H1 (cell line): Measurements from ENCODE around the gene RYR3. TPM values are rescaled to one million over a fixed set of nuclear protein-coding genes. Genes with fewer than 3 reads are reported as not detected.
"Not testable (repeated sequence)": the region's sequence is repeated elsewhere in the genome, so short reads cannot be mapped to it uniquely, and the experiment has no call there.

Experiments used
- CTCF ChIA-PET: fragments of 300-600 bp; sonication (Branson Sonifier 250); formaldehyde crosslinking; loops from one replicate; lab custom pipeline; 2021; ENCODE audit not compliant: partially characterized antibody; lab: Charles Lee
- POLR2A ChIA-PET: fragments of 300-600 bp; sonication (Branson Sonifier 250); formaldehyde crosslinking; loops from one replicate; lab custom pipeline; 2021; ENCODE audit warnings: inconsistent platforms; ENCODE audit not compliant: partially characterized antibody; lab: Charles Lee
- DNase-seq, 2 experiments: peaks; one replicate each; pipeline versions ENCODE4 v3.0.0 to v3.0.0-alpha.2; 2010 to 2022; ENCODE audit warnings: low spot score in 2 of 2, low read depth in 1 of 2, mixed read lengths in 1 of 2
- FAIRE-seq: peaks from 2 replicates; lab custom pipeline; 2011; peaks lifted over from hg19 to GRCh38; lab: Jason Lieb, UNC
- H2AFZ ChIP-seq: 2 replicates; pipeline ENCODE4 v1.8.1; 2012; ENCODE audit warnings: low read length, inconsistent platforms
- H2AK5ac ChIP-seq: 2 replicates; pipeline ENCODE4 v1.6.1; 2013; ENCODE audit warnings: low read depth, low read length
- H2BK120ac ChIP-seq: replicated peaks from 2 replicates; pipeline ENCODE3; 2013; ENCODE audit warnings: low read depth, low read length, inconsistent platforms
- H2BK12ac ChIP-seq: 2 replicates; pipeline ENCODE4 v1.6.1; 2013; ENCODE audit warnings: low read depth, low read length
- H2BK15ac ChIP-seq: 2 replicates; pipeline ENCODE4 v1.6.1; 2013; ENCODE audit warnings: low read length
- H2BK20ac ChIP-seq: 2 replicates; pipeline ENCODE4 v1.6.1; 2013; ENCODE audit warnings: low read length
- H2BK5ac ChIP-seq: 2 replicates; pipeline ENCODE4 v1.6.1; 2013; ENCODE audit warnings: low read depth, low read length
- H3K14ac ChIP-seq: 2 replicates; pipeline ENCODE4 v1.6.1; 2013; ENCODE audit warnings: inconsistent platforms; ENCODE audit not compliant: insufficient read length
- H3K18ac ChIP-seq: 2 replicates; pipeline ENCODE4 v1.6.1; 2013; ENCODE audit warnings: low read length; ENCODE audit errors: extremely low read depth
- H3K23ac ChIP-seq: 2 replicates; pipeline ENCODE4 v1.6.1; 2013; ENCODE audit warnings: inconsistent platforms; ENCODE audit not compliant: insufficient read length
- H3K23me2 ChIP-seq: 2 replicates; pipeline ENCODE4 v1.6.1; 2013; ENCODE audit warnings: low read depth, low read length
- H3K27ac ChIP-seq: 2 replicates; pipeline ENCODE4 v1.6.1; 2011; ENCODE audit warnings: low read depth, low read length, inconsistent platforms
- H3K27me3 ChIP-seq, 4 experiments: replicated peaks in 1 of 4; 1 replicate in 1 of 4; 2 replicates in 3 of 4; pipeline versions ENCODE4 v1.6.1 to v1.8.1; 2011 to 2013; ENCODE audit warnings: low read length in 3 of 4, mild to moderate bottlenecking in 3 of 4, inconsistent platforms in 2 of 4, mixed read lengths in 2 of 4, moderate library complexity in 1 of 4; ENCODE audit not compliant: control insufficient read depth in 3 of 4, insufficient read depth in 3 of 4; ENCODE audit errors: extremely low read depth in 1 of 4
- H3K36me3 ChIP-seq, 4 experiments: 2 replicates each; pipeline versions ENCODE4 v1.6.1 to v1.8.1; 2011 to 2013; ENCODE audit warnings: mild to moderate bottlenecking in 4 of 4, low read length in 3 of 4, moderate library complexity in 2 of 4, control low read depth in 1 of 4, inconsistent platforms in 1 of 4; ENCODE audit not compliant: insufficient read depth in 4 of 4, control insufficient read depth in 2 of 4
- H3K4ac ChIP-seq: replicated peaks from 2 replicates; pipeline ENCODE3; 2013; ENCODE audit warnings: low read length, low read depth, mixed read lengths, inconsistent platforms; ENCODE audit not compliant: insufficient read length
- H3K4me1 ChIP-seq, 4 experiments: replicated peaks in 1 of 4; 1 replicate in 1 of 4; 2 replicates in 3 of 4; pipeline versions ENCODE4 v1.6.1 to v1.8.1; 2011 to 2013; ENCODE audit warnings: low read length in 3 of 4, inconsistent platforms in 2 of 4, mixed read lengths in 1 of 4; ENCODE audit not compliant: insufficient read depth in 4 of 4, control insufficient read depth in 3 of 4
- H3K4me2 ChIP-seq, 2 experiments: 2 replicates each; pipeline versions ENCODE4 v1.6.1 to v1.8.1; 2011 to 2013; ENCODE audit warnings: low read depth in 2 of 2, low read length in 2 of 2, control low read depth in 1 of 2, inconsistent platforms in 1 of 2, mild to moderate bottlenecking in 1 of 2; ENCODE audit not compliant: insufficient read depth in 1 of 2
- H3K4me3 ChIP-seq, 4 experiments: fragments of 200-600, 300-600 bp in 1 of 4; sonication (generic), shearing (Covaris generic), sonication (Bioruptor Twin) in 1 of 4; 2 replicates each; pipeline versions ENCODE4 v1.5.1 to v1.8.1; 2011 to 2016; ENCODE audit warnings: low read length in 4 of 4, low read depth in 3 of 4, control low read depth in 2 of 4, inconsistent platforms in 2 of 4, mild to moderate bottlenecking in 2 of 4, mixed read lengths in 1 of 4, moderate library complexity in 1 of 4; ENCODE audit not compliant: insufficient read depth in 2 of 4; ENCODE audit errors: extremely low read depth in 1 of 4
- H3K56ac ChIP-seq: replicated peaks from 2 replicates; pipeline ENCODE3; 2013; ENCODE audit warnings: low read depth, mild to moderate bottlenecking, mixed read lengths, low read length, inconsistent platforms; ENCODE audit not compliant: insufficient read length
- H3K79me1 ChIP-seq: 2 replicates; pipeline ENCODE4 v1.6.1; 2013; ENCODE audit warnings: low read depth, low read length, control low read depth
- H3K79me2 ChIP-seq, 2 experiments: 2 replicates each; pipeline versions ENCODE4 v1.6.1 to v1.8.1; 2012 to 2013; ENCODE audit warnings: low read length in 2 of 2, mild to moderate bottlenecking in 2 of 2, inconsistent platforms in 1 of 2; ENCODE audit not compliant: insufficient read depth in 2 of 2, control insufficient read depth in 1 of 2
- H3K9ac ChIP-seq, 4 experiments: replicated peaks in 1 of 4; 1 replicate in 1 of 4; 2 replicates in 3 of 4; pipeline versions ENCODE4 v1.6.1 to v1.8.1; 2011 to 2013; ENCODE audit warnings: low read depth in 3 of 4, low read length in 3 of 4, control low read depth in 2 of 4, mild to moderate bottlenecking in 2 of 4, moderate library complexity in 2 of 4, inconsistent platforms in 1 of 4; ENCODE audit errors: extremely low read depth in 1 of 4
- H3K9me3 ChIP-seq, 2 experiments: 2 replicates each; pipeline versions ENCODE4 v1.6.1 to v1.8.1; 2012 to 2013; ENCODE audit warnings: mild to moderate bottlenecking in 2 of 2, moderate library complexity in 2 of 2, control low read depth in 1 of 2, inconsistent platforms in 1 of 2, low read depth in 1 of 2, low read length in 1 of 2, mixed read lengths in 1 of 2; ENCODE audit not compliant: insufficient read depth in 2 of 2
- H4K20me1 ChIP-seq, 2 experiments: replicated peaks in 1 of 2; 2 replicates each; pipeline versions ENCODE3 to v1.8.1; 2011 to 2013; ENCODE audit warnings: inconsistent platforms in 2 of 2, low read length in 2 of 2, mild to moderate bottlenecking in 1 of 2; ENCODE audit not compliant: insufficient read depth in 2 of 2, control insufficient read depth in 1 of 2
- H4K5ac ChIP-seq: 2 replicates; pipeline ENCODE4 v1.6.1; 2013; ENCODE audit warnings: low read length, low read depth, mixed read lengths, inconsistent platforms; ENCODE audit not compliant: insufficient read length
- H4K8ac ChIP-seq: 2 replicates; pipeline ENCODE4 v1.8.0; 2013; ENCODE audit warnings: mild to moderate bottlenecking, moderate library complexity, low read length, inconsistent platforms; ENCODE audit not compliant: insufficient read depth; ENCODE audit errors: extremely low read depth
- H4K91ac ChIP-seq: replicated peaks from 2 replicates; pipeline ENCODE3; 2013; ENCODE audit warnings: low read length, mixed read lengths, inconsistent platforms; ENCODE audit not compliant: insufficient read length
- EP300 ChIP-seq, 2 experiments: IDR thresholded peaks; 1 replicate in 1 of 2; 2 replicates in 1 of 2; pipeline ENCODE4 v1.6.1; 2011 to 2012; ENCODE audit warnings: low read depth in 2 of 2, low read length in 2 of 2, mild to moderate bottlenecking in 2 of 2, borderline replicate concordance in 1 of 2, inconsistent platforms in 1 of 2, moderate library complexity in 1 of 2
- MAFK ChIP-seq: IDR thresholded peaks from 2 replicates; pipeline ENCODE4 v1.6.1; 2012; ENCODE audit warnings: low read depth, mild to moderate bottlenecking, improper control_type of control experiment, low read length
- WGBS, 2 experiments: shearing (Covaris generic) in 1 of 2; methylation state at CpG; one replicate each; pipeline versions ENCODE4 v1.1.6 to v1.1.7; 2013 to 2015; ENCODE audit warnings: low lambda C conversion rate in 2 of 2, mixed read lengths in 2 of 2, inconsistent platforms in 1 of 2, low coverage in 1 of 2, missing lambda C conversion rate in 1 of 2; ENCODE audit not compliant: insufficient replicate concordance in 2 of 2, insufficient coverage in 1 of 2, insufficient read length in 1 of 2; ENCODE audit errors: extremely low coverage in 1 of 2, missing lambda C conversion rate in 1 of 2; 5-methylcytosine and 5-hydroxymethylcytosine counted together
- polyA plus RNA-seq, 7 experiments: library from polyadenylated mRNA; depleted of rRNA in 3 of 7; stranded (reverse) in 5 of 7; unstranded in 2 of 7; fragments of >200 nt in 5 of 7; fragments of 200-250 nt in 2 of 7; gene quantifications; 1 replicate in 5 of 7; 2 replicates in 1 of 7; 4 replicates in 1 of 7; pipeline versions ENCODE4 v1.2.1 to v1.2.3, GENCODE V29; 2011 to 2013; ENCODE audit warnings: missing spikeins in 2 of 7, mixed read lengths in 2 of 7
- total RNA-seq: library from RNA; stranded (reverse); fragmentation: NEBNext Ultra II Directional; extraction: Animal tissue kit (Norgen Biotek cat#: 25700); gene quantifications from 2 replicates; pipeline ENCODE4 v1.2.1, GENCODE V29; 2021

RYR3 gene
- total and polyA plus RNA-seq, 2 of the 8 experiments (the other 6 are each of a cell fraction or from before 2014, with no cell fraction given): 0.33 to 3.4 TPM

- H2BK5ac ChIP-seq: no peak overlapping the region
- no peak for FAIRE-seq
- POLR2A ChIA-PET: no interaction called here
These were observed 258.3 kb downstream of the RYR3 start for GRCh38 chr15:33569036-33569435.

GRCh38 chr15:33577911-33578310 lies 267.1 kb downstream of the RYR3 start:
- H3K23ac ChIP-seq, H4K5ac ChIP-seq, H4K20me1 ChIP-seq, H2BK15ac ChIP-seq, H3K27me3 ChIP-seq, DNase-seq, H3K36me3 ChIP-seq, H3K4me2 ChIP-seq, H3K79me2 ChIP-seq, H3K27ac ChIP-seq, H3K4me3 ChIP-seq, H2AFZ ChIP-seq, H2BK12ac ChIP-seq, H2BK20ac ChIP-seq, H3K23me2 ChIP-seq, H3K18ac ChIP-seq, H3K14ac ChIP-seq, H3K79me1 ChIP-seq, H3K9me3 ChIP-seq, H3K56ac ChIP-seq, H3K4ac ChIP-seq, H4K91ac ChIP-seq, H4K8ac ChIP-seq, H2AK5ac ChIP-seq, FAIRE-seq, CTCF ChIA-PET, H2BK5ac ChIP-seq, H2BK120ac ChIP-seq, H3K9ac ChIP-seq: not testable (repeated sequence)
- H3K4me1 ChIP-seq: peaks cover 0 to 12% (median 7%) of the 10 kb centered on the region in 4 experiments; a peak in 6 of 7 replicates
- POLR2A ChIA-PET: interaction anchor here (0.8 kb wide), 1 partner anchor 10 kb away, joined by 3 read pairs; no protein-coding TSS in a partner anchor
- WGBS, 2 experiments: 50% methylated on average over 2 of the region's 2 CpGs; no CpG with 5 or more reads in 1 of the 2 experiments

More at GRCh38 chr15:33569036-33569435, 258.3 kb downstream of the RYR3 start:
- Histone ChIP-seq H4K91ac (no peak overlapping the region), H3K4ac (no peak overlapping the region), H3K23ac (no peak overlapping the region), H3K79me1 (no peaks in the 10 kb centered on the region), H2AFZ (no peak overlapping the region), H4K20me1 (no peaks in the 10 kb centered on the region), H2AK5ac (no peak overlapping the region), H2BK12ac (no peak overlapping the region), H2BK15ac (no peak overlapping the region), H3K4me3 (no peak overlapping the region), H3K4me2 (no peak overlapping the region), H4K5ac (no peak overlapping the region), H3K9me3 (no peaks in the 10 kb centered on the region), H3K14ac (no peak overlapping the region), H3K27ac (no peak overlapping the region), H3K23me2 (no peaks in the 10 kb centered on the region), H4K8ac (no peak overlapping the region), H3K56ac (no peak overlapping the region), H3K79me2 (no peaks in the 10 kb centered on the region), H3K27me3 (no peaks in the 10 kb centered on the region), H3K4me1 (no peaks in the 10 kb centered on the region), H3K18ac (no peak overlapping the region), H3K9ac (no peak overlapping the region), H2BK20ac (no peak overlapping the region), H2BK120ac (no peak overlapping the region), H3K36me3 (no peaks in the 10 kb centered on the region)
- CTCF ChIA-PET: no interaction called here
- no peak for DNase-seq
- TF ChIP-seq MAFK: peak; percentile 22; the same call in 1 of the 2 replicates
- no peak for TF ChIP-seq EP300 (IDR thresholded peaks at IDR 0.05; ENCODE audit: borderline replicate concordance in 1 of 2, low read depth in 2 of 2, low read length in 2 of 2)
- 79% methylated on average over 1 of the region's 1 CpG; no CpG with 5 or more reads in 1 of the 2 experiments for WGBS, 2 experiments
